Measurements from ENCODE around the gene REM2. TPM values are rescaled to one million over a fixed set of nuclear protein-coding genes. Genes with fewer than 3 reads are reported as not detected.
"Not testable (repeated sequence)": the region's sequence is repeated elsewhere in the genome, so short reads cannot be mapped to it uniquely, and the experiment has no call there.

REM2 gene
- total RNA-seq, 1 donor from 2014 or later: 1.7 TPM

GRCh38 chr14:22898302-22899090 lies 15.5 kb downstream of the REM2 start:
- DNase-seq: no peak

GRCh38 chr14:22900081-22900799 lies 17.2 kb downstream of the REM2 start:
- no peak for DNase-seq

GRCh38 chr14:22901799-22902198 lies 18.8 kb downstream of the REM2 start:
- DNase-seq: no peak

- DNase-seq: no peak
Measured at GRCh38 chr14:22903742-22904087, 20.7 kb downstream of the REM2 start.

- DNase-seq: no peak
Measured at GRCh38 chr14:22905627-22906026, 22.6 kb downstream of the REM2 start.

GRCh38 chr14:22906073-22906472 lies 23.1 kb downstream of the REM2 start:
- DNase-seq: no peak

- DNase-seq: no peak
Measured at GRCh38 chr14:22907429-22907828, 24.4 kb downstream of the REM2 start.

GRCh38 chr14:22908601-22909000 lies 25.6 kb downstream of the REM2 start:
- no peak for DNase-seq

GRCh38 chr14:22910916-22911315 lies 27.9 kb downstream of the REM2 start:
- DNase-seq: no peak

GRCh38 chr14:22914836-22915235 lies 31.8 kb downstream of the REM2 start:
- DNase-seq: not testable (repeated sequence)

- DNase-seq: no peak
Measured at GRCh38 chr14:22915886-22916521, 33.0 kb downstream of the REM2 start.

GRCh38 chr14:22918804-22919600 lies 36.0 kb downstream of the REM2 start, which contains the start of gene RBM23:
RBM23 (minus strand) TSS chr14:22919149.
- peak; percentile 99 for DNase-seq

- no peak for DNase-seq
Measured at GRCh38 chr14:22919601-22919921, 36.5 kb downstream of the REM2 start.

GRCh38 chr14:22920697-22921096 lies 37.7 kb downstream of the REM2 start:
- DNase-seq: no peak

- DNase-seq: no peak
Measured at GRCh38 chr14:22922294-22922693, 39.3 kb downstream of the REM2 start.

- DNase-seq: no peak
Measured at GRCh38 chr14:22923746-22924145, 40.7 kb downstream of the REM2 start.

GRCh38 chr14:22925513-22925912 lies 42.5 kb downstream of the REM2 start:
- DNase-seq: no peak

- no peak for DNase-seq
Measured at GRCh38 chr14:22926316-22926715, 43.3 kb downstream of the REM2 start.

- no peak for DNase-seq
Measured at GRCh38 chr14:22928237-22929103, 45.4 kb downstream of the REM2 start.

GRCh38 chr14:22929104-22929960 lies 46.3 kb downstream of the REM2 start, which contains the start of gene PRMT5:
PRMT5 (minus strand) TSS chr14:22929376; CDS start chr14:22929361, 15 bp downstream.
- DNase-seq: peak; percentile 99
